H4 (cell line): ENCODE measurements around the gene SLCO3A1. TPM values are rescaled to one million over a fixed set of nuclear protein-coding genes. Genes with fewer than 3 reads are reported as not detected.

Experiments used
- DNase-seq: peaks from one replicate; pipeline ENCODE4 v3.0.0-alpha.2; 2015; ENCODE audit warnings: low spot score
- total RNA-seq: library from RNA; depleted of rRNA; stranded (reverse); fragments of >200 nt; shearing (Covaris generic); gene quantifications from 2 replicates; pipeline ENCODE4 v1.2.3, GENCODE V29; 2014

The SLCO3A1 gene
- total RNA-seq, 1 experiment from 2014 or later = 9.3 TPM

GRCh38 chr15:92003515-92004067, 150.1 kb downstream of the SLCO3A1 start:
- no peak for DNase-seq

- DNase-seq = no peak
Observed at GRCh38 chr15:92005154-92005553, 151.6 kb downstream of the SLCO3A1 start.

- no peak for DNase-seq
Observed at GRCh38 chr15:92006186-92007028, 152.9 kb downstream of the SLCO3A1 start.

GRCh38 chr15:92009162-92009561, 155.7 kb downstream of the SLCO3A1 start:
- no peak for DNase-seq

GRCh38 chr15:92011611-92012367, 158.3 kb downstream of the SLCO3A1 start:
- peak; percentile 23 for DNase-seq

- DNase-seq = peak; percentile 26
Observed at GRCh38 chr15:92012368-92012629, 158.8 kb downstream of the SLCO3A1 start.

GRCh38 chr15:92012881-92013280, 159.4 kb downstream of the SLCO3A1 start:
- no peak for DNase-seq

GRCh38 chr15:92014281-92015030, 160.9 kb downstream of the SLCO3A1 start:
- DNase-seq = no peak

- no peak for DNase-seq
Observed at GRCh38 chr15:92017882-92018534, 164.5 kb downstream of the SLCO3A1 start.

GRCh38 chr15:92018535-92019239, 165.2 kb downstream of the SLCO3A1 start:
- DNase-seq = no peak

- DNase-seq = no peak
Observed at GRCh38 chr15:92019706-92020105, 166.2 kb downstream of the SLCO3A1 start.

- no peak for DNase-seq
Observed at GRCh38 chr15:92020207-92020606, 166.7 kb downstream of the SLCO3A1 start.

GRCh38 chr15:92020804-92021203, 167.3 kb downstream of the SLCO3A1 start:
- no peak for DNase-seq

- no peak for DNase-seq
Observed at GRCh38 chr15:92021792-92022191, 168.3 kb downstream of the SLCO3A1 start.

GRCh38 chr15:92023965-92024364, 170.5 kb downstream of the SLCO3A1 start:
- DNase-seq = no peak

GRCh38 chr15:92025706-92026270, 172.3 kb downstream of the SLCO3A1 start:
- no peak for DNase-seq

- no peak for DNase-seq
Observed at GRCh38 chr15:92028389-92028724, 174.8 kb downstream of the SLCO3A1 start.

GRCh38 chr15:92029767-92030166, 176.3 kb downstream of the SLCO3A1 start:
- no peak for DNase-seq

- no peak for DNase-seq
Observed at GRCh38 chr15:92033314-92033713, 179.8 kb downstream of the SLCO3A1 start.

- no peak for DNase-seq
Observed at GRCh38 chr15:92033723-92034122, 180.2 kb downstream of the SLCO3A1 start.

- DNase-seq = no peak
Observed at GRCh38 chr15:92034227-92034626, 180.7 kb downstream of the SLCO3A1 start.
